ENCODE measurements around the gene KLHL6.

The KLHL6 gene

GRCh38 chr3:183437666-183438564 lies 117.6 kb downstream of the KLHL6 start:
- in situ Hi-C loops (cut with HindIII; ENCODE audit: low sequenced_read_pairs): no loop called here
- no peak overlapping the region for H3K4me3 ChIP-seq (ENCODE audit: low read depth, low read length)
- DNase-seq (ENCODE audit: low read depth, low spot score): no peak
- TF ChIP-seq, protein P1, sequence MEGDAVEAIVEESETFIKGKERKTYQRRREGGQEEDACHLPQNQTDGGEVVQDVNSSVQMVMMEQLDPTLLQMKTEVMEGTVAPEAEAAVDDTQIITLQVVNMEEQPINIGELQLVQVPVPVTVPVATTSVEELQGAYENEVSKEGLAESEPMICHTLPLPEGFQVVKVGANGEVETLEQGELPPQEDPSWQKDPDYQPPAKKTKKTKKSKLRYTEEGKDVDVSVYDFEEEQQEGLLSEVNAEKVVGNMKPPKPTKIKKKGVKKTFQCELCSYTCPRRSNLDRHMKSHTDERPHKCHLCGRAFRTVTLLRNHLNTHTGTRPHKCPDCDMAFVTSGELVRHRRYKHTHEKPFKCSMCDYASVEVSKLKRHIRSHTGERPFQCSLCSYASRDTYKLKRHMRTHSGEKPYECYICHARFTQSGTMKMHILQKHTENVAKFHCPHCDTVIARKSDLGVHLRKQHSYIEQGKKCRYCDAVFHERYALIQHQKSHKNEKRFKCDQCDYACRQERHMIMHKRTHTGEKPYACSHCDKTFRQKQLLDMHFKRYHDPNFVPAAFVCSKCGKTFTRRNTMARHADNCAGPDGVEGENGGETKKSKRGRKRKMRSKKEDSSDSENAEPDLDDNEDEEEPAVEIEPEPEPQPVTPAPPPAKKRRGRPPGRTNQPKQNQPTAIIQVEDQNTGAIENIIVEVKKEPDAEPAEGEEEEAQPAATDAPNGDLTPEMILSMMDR (IDR thresholded peaks at IDR 0.05; ENCODE audit: low read depth, low read length): no peak
